PFSK-1 (cell line): ENCODE measurements around the gene GNAO1.

Experiments
- FOXP2 ChIP-seq: optimal IDR thresholded peaks from 2 replicates; pipeline ENCODE3; 2011; ENCODE audit warnings: borderline replicate concordance, control low read depth, inconsistent platforms; ENCODE audit not compliant: insufficient read depth; ENCODE audit errors: extremely low read length, extremely low read depth
- POLR2AphosphoS5 ChIP-seq: IDR thresholded peaks from 2 replicates; pipeline ENCODE4 v1.6.1; 2012; ENCODE audit warnings: low read depth, mild to moderate bottlenecking, control low read depth, low read length, moderate library complexity
- REST ChIP-seq, 2 experiments: IDR thresholded peaks; 2 replicates each; pipeline versions ENCODE4 v1.6.1 to v1.8.0; 2011 to 2012; ENCODE audit warnings: low read depth in 2 of 2, low read length in 2 of 2, control low read depth in 1 of 2, inconsistent platforms in 1 of 2, mild to moderate bottlenecking in 1 of 2, moderate library complexity in 1 of 2; ENCODE audit not compliant: insufficient read depth in 1 of 2
- SIN3A ChIP-seq: IDR thresholded peaks from 2 replicates; pipeline ENCODE4 v1.6.1; 2012; ENCODE audit warnings: mild to moderate bottlenecking, low read length, moderate library complexity, borderline replicate concordance; ENCODE audit not compliant: insufficient read depth
- TAF1 ChIP-seq: IDR thresholded peaks from 2 replicates; pipeline ENCODE4 v1.6.1; 2012; ENCODE audit warnings: low read length, control low read depth, borderline replicate concordance; ENCODE audit not compliant: insufficient read depth

Gene GNAO1

GRCh38 chr16:56197192-56197992, 6.1 kb downstream of the GNAO1 start:
- no peak for TF ChIP-seq FOXP2
- TF ChIP-seq REST (IDR thresholded peaks at IDR 0.05; ENCODE audit: insufficient read depth in 1 of 2, low read depth in 2 of 2, low read length in 2 of 2) = no peak
- TF ChIP-seq TAF1 = no peak
- no peak for TF ChIP-seq SIN3A
- TF ChIP-seq POLR2AphosphoS5 = no peak

- no peak for TF ChIP-seq TAF1
- no peak for TF ChIP-seq SIN3A
- TF ChIP-seq POLR2AphosphoS5 = no peak
- no peak for TF ChIP-seq FOXP2
- TF ChIP-seq REST (IDR thresholded peaks at IDR 0.05; ENCODE audit: insufficient read depth in 1 of 2, low read depth in 2 of 2, low read length in 2 of 2) = no peak
These were observed 6.9 kb downstream of the GNAO1 start for GRCh38 chr16:56198006-56198754.

- TF ChIP-seq FOXP2 (no peak), POLR2AphosphoS5 (no peak)
These were observed 7.4 kb downstream of the GNAO1 start for GRCh38 chr16:56198755-56199114.

GRCh38 chr16:56199164-56199563, 7.9 kb downstream of the GNAO1 start:
- TF ChIP-seq REST (IDR thresholded peaks at IDR 0.05; ENCODE audit: insufficient read depth in 1 of 2, low read depth in 2 of 2, low read length in 2 of 2) (no peak), POLR2AphosphoS5 (no peak), SIN3A (no peak), TAF1 (no peak)

- TF ChIP-seq FOXP2 (no peak), SIN3A (no peak)
These were observed 9.7 kb downstream of the GNAO1 start for GRCh38 chr16:56201030-56201429.

GRCh38 chr16:56202036-56202435, 10.7 kb downstream of the GNAO1 start:
- no peak for TF ChIP-seq FOXP2
- no peak for TF ChIP-seq POLR2AphosphoS5
- TF ChIP-seq REST (IDR thresholded peaks at IDR 0.05; ENCODE audit: insufficient read depth in 1 of 2, low read depth in 2 of 2, low read length in 2 of 2) = no peak
- no peak for TF ChIP-seq SIN3A
- TF ChIP-seq TAF1 = no peak
